Activated CD4-positive, alpha-beta T cell treated with anti-CD3 and anti-CD28 coated beads, Interleukin-2, amount 10 ng/mL, durations not matched to agents 7 days and 5 days (primary cell): ENCODE results near the gene ALG6. TPM values are rescaled to one million over a fixed set of nuclear protein-coding genes. Genes with fewer than 3 reads are reported as not detected.
"Not testable (repeated sequence)": the region's sequence is repeated elsewhere in the genome, so short reads cannot be mapped to it uniquely, and the experiment has no call there.

Experiments
- CTCF ChIA-PET: fragments of 350-600 bp; sonication (Branson Sonifier 250); formaldehyde crosslinking; loops from one replicate; lab custom pipeline; 2021; ENCODE audit warnings: antibody characterized with exemption; lab: Charles Lee
- POLR2A ChIA-PET: fragments of 350-600 bp; sonication (Branson Sonifier 250); formaldehyde crosslinking; loops from one replicate; lab custom pipeline; 2021; ENCODE audit warnings: antibody characterized with exemption; lab: Charles Lee
- DNase-seq: peaks from one replicate; pipeline ENCODE4 v3.0.0-alpha.2; 2020
- H3K27ac Mint-ChIP-seq: one replicate; pipeline ENCODE4 v1.8.0; 2021; ENCODE audit warnings: mild to moderate bottlenecking, moderate library complexity, mixed read lengths
- H3K27me3 Mint-ChIP-seq: one replicate; pipeline ENCODE4 v1.8.0; 2021; ENCODE audit warnings: mixed read lengths
- H3K36me3 Mint-ChIP-seq: one replicate; pipeline ENCODE4 v1.8.0; 2021; ENCODE audit warnings: low read depth, mixed read lengths
- H3K4me1 Mint-ChIP-seq: one replicate; pipeline ENCODE4 v1.8.0; 2021; ENCODE audit warnings: mixed read lengths
- H3K4me3 Mint-ChIP-seq: one replicate; pipeline ENCODE4 v1.8.0; 2021; ENCODE audit warnings: mild to moderate bottlenecking, moderate library complexity, mixed read lengths
- H3K9me3 Mint-ChIP-seq: one replicate; pipeline ENCODE4 v1.8.0; 2021; ENCODE audit warnings: mixed read lengths
- total RNA-seq, 2 experiments: library from RNA; stranded (reverse); gene quantifications; one replicate each; pipeline ENCODE4 v1.2.3, GENCODE V29; 2021

ALG6 gene
- total RNA-seq, 2 experiments from 2014 or later, result 26.9 to 28.9 TPM

DNA sequence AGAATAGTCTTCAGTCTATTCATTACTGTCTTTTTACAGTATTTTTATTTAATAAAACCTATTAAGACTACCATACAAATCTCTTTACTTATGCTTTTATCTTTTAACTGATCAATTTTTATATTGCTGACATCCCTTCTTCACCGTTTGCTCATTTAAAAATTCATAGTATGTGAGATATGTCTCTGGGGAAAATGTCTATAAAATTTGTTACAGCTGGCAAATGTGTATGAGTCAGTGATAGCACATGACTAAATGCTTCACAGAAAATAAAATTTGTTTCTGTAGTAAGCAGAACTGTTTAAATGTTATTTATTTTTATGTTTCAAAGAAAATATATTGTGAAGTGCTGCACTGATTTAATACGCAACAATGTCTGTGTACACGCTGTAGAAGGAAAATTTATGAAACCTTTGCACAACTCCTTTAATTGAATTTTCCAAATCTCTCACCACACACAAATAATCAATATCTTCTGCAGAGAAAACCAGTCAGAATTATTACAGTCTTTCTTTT is 81.4 kb downstream of the ALG6 start:
- H3K4me1 Mint-ChIP-seq, result no peaks in the 10 kb centered on the region

DNA sequence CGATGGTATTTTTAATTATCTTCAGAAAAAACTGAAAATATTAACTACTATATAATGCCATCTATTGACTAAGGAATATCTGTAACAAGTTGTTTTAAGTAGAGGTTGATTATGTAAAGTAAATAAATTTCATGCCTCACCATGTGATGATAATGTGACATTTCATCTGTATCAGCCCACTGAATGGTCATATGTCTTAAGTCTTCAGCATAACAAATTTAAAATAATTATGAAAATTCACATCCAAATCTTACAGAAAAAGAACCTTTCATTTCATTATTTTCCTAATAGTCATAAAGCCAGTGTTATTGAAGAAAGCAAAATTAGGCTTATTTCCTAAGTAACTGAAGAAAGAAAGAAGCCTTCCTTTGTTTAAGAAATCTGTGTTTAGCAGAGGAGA is 83.0 kb downstream of the ALG6 start:
- Mint-ChIP-seq H3K9me3 (no peaks in the 10 kb centered on the region), H3K27ac (no peak overlapping the region), H3K4me3 (no peak overlapping the region), H3K4me1 (no peaks in the 10 kb centered on the region), H3K36me3 (peaks cover 3% of the 10 kb centered on the region), H3K27me3 (no peaks in the 10 kb centered on the region)
- ChIA-PET CTCF (no interaction called here), POLR2A (no interaction called here)
- no peak for DNase-seq

More for the DNA sequence above, 81.4 kb downstream of the ALG6 start:
- Mint-ChIP-seq H3K36me3 (peaks cover 3% of the 10 kb centered on the region), H3K4me3 (no peak overlapping the region), H3K27ac (no peak overlapping the region), H3K27me3 (no peaks in the 10 kb centered on the region), H3K9me3 (no peaks in the 10 kb centered on the region)
- CTCF ChIA-PET, result no interaction called here
- no peak for DNase-seq
- POLR2A ChIA-PET, result no interaction called here

DNA sequence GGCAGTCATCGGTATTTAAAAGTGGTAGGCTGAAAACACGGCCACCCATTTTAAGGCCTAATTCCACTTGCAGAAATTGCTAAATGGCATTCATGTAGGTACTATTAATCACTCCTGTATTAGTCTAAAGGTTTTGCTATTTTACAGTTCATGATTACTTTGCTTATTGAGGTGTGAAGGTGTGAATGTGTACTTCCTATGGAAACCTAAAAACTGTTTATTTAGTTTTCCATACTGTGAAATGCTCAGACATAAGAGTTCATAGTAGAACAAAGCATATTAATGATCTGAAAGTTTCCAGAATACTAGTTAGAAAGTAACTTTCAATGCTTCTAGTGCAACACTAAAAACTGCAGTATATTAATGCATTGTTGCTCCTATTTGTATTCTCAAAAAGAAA is 85.8 kb downstream of the ALG6 start:
- Mint-ChIP-seq H3K4me3 (no peak overlapping the region), H3K36me3 (peaks cover 16% of the 10 kb centered on the region), H3K27ac (no peak overlapping the region), H3K9me3 (no peaks in the 10 kb centered on the region), H3K27me3 (no peaks in the 10 kb centered on the region), H3K4me1 (no peaks in the 10 kb centered on the region)
- ChIA-PET CTCF (no interaction called here), POLR2A (no interaction called here)
- no peak for DNase-seq

DNA sequence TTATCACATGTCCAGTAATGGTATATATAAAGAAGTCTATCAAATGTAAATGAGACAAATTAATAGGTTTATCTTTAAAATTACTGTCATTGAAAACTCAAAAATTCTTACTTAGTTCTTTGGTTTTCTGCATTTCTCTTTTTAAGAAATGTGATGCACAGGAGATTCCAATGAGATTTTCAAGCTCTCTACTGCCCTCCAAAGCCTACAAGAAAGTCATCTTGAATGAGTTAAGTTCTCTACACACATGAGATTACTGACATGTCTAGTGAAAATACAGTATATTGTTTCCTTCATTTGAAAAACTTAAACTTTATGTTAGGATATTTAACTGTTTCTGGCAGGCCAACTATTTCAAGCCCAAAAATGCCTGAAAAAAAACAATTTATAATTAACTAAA is 86.8 kb downstream of the ALG6 start:
- H3K4me1 Mint-ChIP-seq, result no peaks in the 10 kb centered on the region

DNA sequence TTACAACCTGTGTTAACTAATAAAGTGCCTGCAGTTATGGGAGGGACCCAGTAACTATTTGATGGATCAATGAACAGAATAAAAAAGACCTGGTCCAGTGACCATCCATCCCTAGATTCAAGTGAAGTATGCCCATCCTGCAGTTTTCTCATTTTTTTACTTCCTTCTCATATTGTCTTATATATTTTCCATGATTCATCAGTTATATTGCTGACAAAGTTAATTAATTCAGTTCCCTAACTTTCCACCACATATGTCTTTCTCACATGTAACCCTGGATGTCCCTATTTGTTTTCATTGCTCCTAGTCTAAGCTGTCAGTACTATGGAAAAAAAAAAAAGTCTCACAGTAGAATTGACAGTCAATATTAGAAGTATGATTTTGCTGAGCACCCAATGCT is 91.3 kb downstream of the ALG6 start:
- ChIA-PET CTCF (no interaction called here), POLR2A (no interaction called here)
- no peak for DNase-seq
- H3K27ac Mint-ChIP-seq, result no peak overlapping the region
- peaks cover 12% of the 10 kb centered on the region for H3K9me3 Mint-ChIP-seq
- peaks cover 4% of the 10 kb centered on the region for H3K4me1 Mint-ChIP-seq
- H3K36me3 Mint-ChIP-seq, result peaks cover 42% of the 10 kb centered on the region
- no peak overlapping the region for H3K4me3 Mint-ChIP-seq
- no peaks in the 10 kb centered on the region for H3K27me3 Mint-ChIP-seq

More for the DNA sequence above, 86.8 kb downstream of the ALG6 start:
- POLR2A ChIA-PET, result no interaction called here
- Mint-ChIP-seq H3K4me3 (no peak overlapping the region), H3K36me3 (peaks cover 17% of the 10 kb centered on the region), H3K27me3 (no peaks in the 10 kb centered on the region), H3K27ac (no peak overlapping the region), H3K9me3 (no peaks in the 10 kb centered on the region)
- no peak for DNase-seq
- CTCF ChIA-PET, result no interaction called here

DNA sequence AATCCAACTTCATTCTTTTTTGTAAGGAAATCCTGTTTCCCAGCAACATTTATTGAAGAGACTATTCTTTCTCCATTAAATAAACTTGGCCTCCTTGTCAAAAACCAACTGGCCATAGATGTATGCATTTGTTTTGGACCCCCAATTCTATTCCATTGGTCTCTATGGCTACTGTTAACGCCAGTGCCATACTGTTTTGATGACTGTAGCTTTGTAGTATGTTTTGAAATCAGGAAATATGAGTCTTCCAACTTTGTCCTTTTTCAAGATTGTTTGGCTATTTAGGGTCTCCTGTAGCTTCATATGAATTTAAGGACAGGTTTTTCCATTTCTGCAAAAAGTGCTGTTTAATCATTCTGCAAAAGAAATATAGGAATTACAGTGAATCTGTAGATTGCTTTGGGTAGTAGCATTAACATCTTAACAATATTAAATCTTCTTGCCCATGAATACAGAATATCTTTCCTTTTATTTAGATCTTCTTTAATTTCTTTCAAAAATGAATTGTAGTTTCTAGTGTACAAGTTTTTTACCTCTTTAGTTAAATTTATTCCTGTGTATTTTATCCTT is 94.3 kb downstream of the ALG6 start:
- Mint-ChIP-seq H3K4me1 (peaks cover 4% of the 10 kb centered on the region), H3K9me3 (peaks cover 12% of the 10 kb centered on the region), H3K36me3 (peaks cover 45% of the 10 kb centered on the region), H3K27me3 (no peaks in the 10 kb centered on the region), H3K27ac (no peak overlapping the region), H3K4me3 (no peak overlapping the region)
- ChIA-PET CTCF (interaction anchor here (0.7 kb wide), 1 partner anchor 44 kb away, joined by 3 read pairs; no protein-coding TSS in a partner anchor), POLR2A (no interaction called here)
- no peak for DNase-seq

DNA sequence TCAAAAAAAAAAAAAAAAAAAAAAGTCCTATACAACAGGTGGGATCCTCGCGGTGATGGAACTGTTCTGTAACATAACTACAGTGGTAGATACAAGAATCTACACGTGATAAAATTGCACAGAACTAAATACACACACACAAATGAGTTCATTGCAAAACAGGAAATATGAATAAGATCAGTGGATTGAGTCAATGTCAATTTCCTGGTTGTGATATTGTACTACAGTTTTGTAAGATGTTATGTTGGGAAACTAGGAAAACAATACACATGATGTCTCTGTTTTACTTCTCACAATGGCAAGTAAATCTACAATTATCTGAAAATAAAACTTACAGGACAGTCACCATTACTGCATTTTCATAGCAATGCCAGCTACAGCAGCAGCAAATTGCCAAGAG is 95.8 kb downstream of the ALG6 start:
- CTCF ChIA-PET, result no interaction called here
- Mint-ChIP-seq H3K36me3 (peaks cover 32% of the 10 kb centered on the region), H3K4me1 (peaks cover 4% of the 10 kb centered on the region), H3K9me3 (peaks cover 12% of the 10 kb centered on the region), H3K27me3 (no peaks in the 10 kb centered on the region), H3K4me3 (no peak overlapping the region), H3K27ac (no peak overlapping the region)
- POLR2A ChIA-PET, result no interaction called here
- DNase-seq, result no peak

DNA sequence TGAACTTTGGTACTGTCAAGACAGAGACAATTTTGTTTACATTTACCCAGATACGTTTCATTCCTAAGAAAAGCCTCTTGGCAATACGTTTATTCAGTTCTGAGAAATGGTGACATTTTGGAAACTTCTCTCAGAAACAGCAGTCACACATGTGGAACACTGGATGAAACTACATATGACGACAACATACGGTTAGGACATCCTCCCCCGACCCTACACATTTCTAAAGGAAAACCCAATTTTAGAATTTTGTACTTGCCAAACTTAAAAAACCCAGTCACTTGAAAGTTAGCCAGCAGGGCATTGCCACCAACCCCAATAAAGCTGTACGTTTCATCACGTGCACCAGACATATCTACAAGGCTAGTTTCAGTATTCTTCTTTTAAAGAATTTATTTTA is 98.8 kb downstream of the ALG6 start:
- no peak overlapping the region for H3K4me3 Mint-ChIP-seq
- H3K36me3 Mint-ChIP-seq, result peaks cover 27% of the 10 kb centered on the region
- H3K27ac Mint-ChIP-seq, result no peak overlapping the region
- no peak for DNase-seq
- peaks cover 11% of the 10 kb centered on the region for H3K9me3 Mint-ChIP-seq
- no peaks in the 10 kb centered on the region for H3K27me3 Mint-ChIP-seq
- H3K4me1 Mint-ChIP-seq, result peaks cover 4% of the 10 kb centered on the region
- ChIA-PET CTCF (no interaction called here), POLR2A (no interaction called here)

DNA sequence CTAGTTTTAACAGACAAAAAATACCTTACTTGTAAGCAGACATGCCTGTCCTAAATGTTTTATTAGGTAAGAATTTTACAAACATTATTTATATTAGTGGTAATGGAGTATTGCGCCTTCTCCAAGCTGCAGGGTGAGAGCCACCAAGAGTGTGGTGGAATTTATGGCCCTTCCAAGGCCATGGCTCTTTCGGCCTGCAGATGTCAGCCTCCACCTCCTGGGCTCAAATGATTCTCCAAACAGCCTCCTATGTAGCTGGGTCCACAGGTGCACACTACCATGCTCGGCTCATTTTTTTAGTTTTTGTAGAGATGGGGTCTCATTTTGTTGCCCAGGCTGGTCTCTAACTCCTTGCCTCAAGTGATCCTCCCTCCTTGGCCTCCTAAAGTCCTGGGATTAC is 99.3 kb downstream of the ALG6 start:
- CTCF ChIA-PET, result interaction anchor here (0.7 kb wide), 1 partner anchor 1388 kb away, joined by 7 read pairs; no protein-coding TSS in a partner anchor
- peaks cover 21% of the 10 kb centered on the region for H3K36me3 Mint-ChIP-seq

DNA sequence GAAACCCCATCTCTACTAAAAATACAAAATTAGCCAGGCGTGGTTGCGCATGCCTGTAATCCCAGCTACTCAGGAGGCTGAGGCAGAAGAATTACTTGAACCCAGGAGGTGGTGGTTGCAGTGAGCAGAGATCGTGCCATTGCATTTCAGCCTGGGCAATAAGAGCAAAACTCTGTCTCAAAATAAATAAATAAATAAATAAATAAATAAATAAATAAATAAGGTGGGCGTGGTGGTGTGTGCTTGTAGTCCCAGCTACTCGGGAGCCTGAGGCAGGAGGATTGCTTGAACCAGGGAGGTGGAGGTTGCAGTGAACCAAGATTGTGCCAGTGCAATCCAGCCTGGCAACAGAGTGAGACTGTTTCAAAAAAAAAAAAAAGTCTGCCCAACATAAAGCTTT is 101.3 kb downstream of the ALG6 start:
- DNase-seq, H3K27ac Mint-ChIP-seq, POLR2A ChIA-PET, H3K4me3 Mint-ChIP-seq, H3K4me1 Mint-ChIP-seq, CTCF ChIA-PET, H3K36me3 Mint-ChIP-seq, H3K27me3 Mint-ChIP-seq, H3K9me3 Mint-ChIP-seq: not testable (repeated sequence)

More for the DNA sequence above, 99.3 kb downstream of the ALG6 start:
- POLR2A ChIA-PET, result no interaction called here
- Mint-ChIP-seq H3K27ac (no peak overlapping the region), H3K9me3 (peaks cover 9% of the 10 kb centered on the region), H3K27me3 (no peaks in the 10 kb centered on the region), H3K4me1 (peaks cover 4% of the 10 kb centered on the region), H3K4me3 (no peak overlapping the region)
- DNase-seq, result no peak

DNA sequence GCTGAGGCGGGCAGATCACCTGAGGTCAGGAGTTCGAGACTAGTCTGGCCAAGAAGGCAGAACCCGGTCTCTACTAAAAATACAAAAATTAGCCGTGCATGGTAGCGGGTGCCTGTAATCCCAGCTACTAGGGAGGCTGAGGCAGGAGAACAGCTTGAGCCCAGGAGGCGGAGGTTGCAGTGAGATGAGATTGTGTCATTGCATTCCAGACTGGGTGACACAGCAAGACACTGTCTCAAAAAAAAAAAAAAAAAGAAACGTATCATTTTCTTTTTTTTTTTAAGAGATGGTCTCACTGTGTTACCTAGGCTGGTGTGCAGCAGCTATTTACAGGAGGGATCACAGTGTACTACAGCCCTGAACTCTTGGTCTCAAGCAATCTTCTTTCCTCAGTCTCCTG is 108.3 kb downstream of the ALG6 start:
- Mint-ChIP-seq H3K4me3 (no peak overlapping the region), H3K36me3 (peaks cover 13% of the 10 kb centered on the region), H3K27me3 (no peaks in the 10 kb centered on the region), H3K9me3 (no peaks in the 10 kb centered on the region), H3K27ac (no peak overlapping the region), H3K4me1 (no peaks in the 10 kb centered on the region)
- DNase-seq, result no peak
- ChIA-PET CTCF (interaction anchor here (0.7 kb wide), 1 partner anchor 519 kb away, joined by 3 read pairs; no protein-coding TSS in a partner anchor), POLR2A (no interaction called here)

DNA sequence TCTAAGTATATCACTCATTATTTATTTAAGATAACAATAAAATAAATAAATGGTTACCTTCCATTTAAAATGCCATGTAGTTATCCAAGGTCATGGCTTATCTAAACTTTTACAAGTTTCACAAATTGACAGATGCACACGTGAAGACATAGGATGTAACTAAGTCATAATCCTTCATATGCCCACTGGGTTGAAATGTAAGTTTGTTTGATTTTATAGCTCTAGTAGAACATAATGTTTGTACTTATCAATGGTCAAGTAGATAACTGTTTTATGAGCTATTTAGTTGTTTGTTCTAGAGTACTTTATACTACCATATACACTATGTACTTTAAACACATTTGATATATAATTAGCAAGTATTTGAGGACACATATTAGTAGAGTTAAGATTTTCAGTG is 112.6 kb downstream of the ALG6 start:
- H3K4me1 Mint-ChIP-seq, result no peaks in the 10 kb centered on the region
- H3K4me3 Mint-ChIP-seq, result no peak overlapping the region
- no peaks in the 10 kb centered on the region for H3K27me3 Mint-ChIP-seq
- no peak overlapping the region for H3K27ac Mint-ChIP-seq
- no peaks in the 10 kb centered on the region for H3K9me3 Mint-ChIP-seq
- H3K36me3 Mint-ChIP-seq, result peaks cover 12% of the 10 kb centered on the region
- POLR2A ChIA-PET, result no interaction called here
- no peak for DNase-seq
- CTCF ChIA-PET, result no interaction called here

DNA sequence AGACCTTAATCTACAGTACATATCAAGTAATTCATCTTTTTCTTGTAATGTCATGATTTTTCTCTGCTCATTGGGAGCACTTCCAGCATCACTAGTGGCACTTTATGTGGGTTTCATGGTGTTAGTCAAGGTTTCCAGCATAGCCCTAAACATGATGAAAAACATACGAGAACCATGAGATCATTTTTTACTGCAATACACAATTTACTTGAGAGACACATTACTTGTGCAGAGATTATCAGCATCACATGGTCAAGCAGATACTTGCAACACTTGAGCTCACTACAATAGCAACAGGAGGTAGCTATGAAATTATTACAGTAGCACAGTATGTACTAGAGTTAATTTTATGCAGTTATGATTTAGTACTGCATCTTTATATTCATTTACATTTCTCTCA is 119.2 kb downstream of the ALG6 start:
- CTCF ChIA-PET, result interaction anchor here (0.7 kb wide), 1 partner anchor 338 kb away, joined by 3 read pairs; no protein-coding TSS in a partner anchor
- Mint-ChIP-seq H3K27me3 (no peaks in the 10 kb centered on the region), H3K4me1 (no peaks in the 10 kb centered on the region), H3K36me3 (peaks cover 2% of the 10 kb centered on the region), H3K9me3 (no peaks in the 10 kb centered on the region), H3K4me3 (no peak overlapping the region), H3K27ac (no peak overlapping the region)
- DNase-seq, result no peak
- POLR2A ChIA-PET, result no interaction called here
